Fibroblast of upper back skin (primary cell): Measurements from ENCODE around the gene CABP7.

Source experiments
- DNase-seq: peaks from one replicate; pipeline ENCODE4 v3.0.0-alpha.2; 2013

The CABP7 gene

DNA sequence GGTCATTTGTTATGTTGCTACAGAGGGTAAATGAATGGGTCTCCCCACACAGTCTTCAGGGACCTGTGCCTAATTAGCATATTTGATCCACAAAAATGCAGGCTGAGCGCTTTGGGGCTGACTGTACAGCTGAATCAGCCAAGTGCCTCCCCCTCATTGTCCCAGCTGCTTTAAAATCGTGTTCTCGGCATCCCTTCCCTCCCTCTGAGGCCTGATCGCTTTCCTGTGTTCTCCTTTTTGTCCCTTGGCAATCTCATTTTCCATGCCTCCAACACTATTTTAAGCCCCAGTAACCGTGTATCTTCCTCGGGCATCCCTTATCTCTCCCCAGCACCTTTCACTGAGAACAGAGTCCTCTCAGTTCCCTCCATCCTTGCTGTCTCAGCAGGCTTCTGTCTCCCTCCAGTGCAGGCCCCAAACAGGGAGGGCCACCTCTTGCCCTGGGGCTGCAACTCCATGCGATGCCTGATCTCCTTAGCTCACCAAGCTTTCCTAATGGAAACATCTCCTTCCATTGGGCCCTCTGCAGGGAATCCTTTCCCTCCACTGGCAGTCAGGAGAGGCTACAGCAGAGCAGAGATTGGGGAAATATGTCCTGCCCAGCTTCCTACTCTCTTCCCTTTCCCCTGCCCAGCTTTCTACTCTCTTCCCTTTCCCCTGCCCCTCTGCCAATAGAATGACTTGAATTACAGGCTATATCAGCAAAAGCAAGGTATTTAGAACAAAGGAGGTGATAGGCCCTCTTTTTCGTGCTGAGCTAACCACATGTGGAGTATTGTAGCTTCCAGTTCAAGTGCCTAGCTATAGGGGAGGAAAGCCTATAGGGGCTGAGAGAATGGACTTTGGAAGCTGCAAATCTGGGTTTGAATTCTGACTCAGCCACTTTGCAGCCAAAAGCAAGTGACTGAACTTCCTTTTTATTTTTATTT, 61.2 kb downstream of the CABP7 start:
- DNase-seq: peak; percentile 94
